Measurements from ENCODE around the gene DXO.

DXO gene

GRCh38 chr6:31961616-31962015 lies 10.3 kb downstream of the DXO start:
- DNase-seq (ENCODE audit: low spot score) = no peak
- no peak for TF ChIP-seq CTCF (IDR thresholded peaks at IDR 0.05; ENCODE audit: extremely low read depth, insufficient read depth, missing control alignments)
- in situ Hi-C loops (cut with MboI; ENCODE audit: low pct_unique_long_range_greater_than_20kb, low sequenced_read_pairs, unreplicated experiment) = no loop called here

GRCh38 chr6:31958741-31959739 lies 12.9 kb downstream of the DXO start, which contains the start of the genes NELFE and SKIC2:
Gene NELFE (minus strand): TSS chr6:31958971. CDS start chr6:31958446, 525 bp downstream.
Gene SKIC2 (plus strand): TSS chr6:31959175. CDS start chr6:31959193, 18 bp downstream.
- TF ChIP-seq CTCF (IDR thresholded peaks at IDR 0.05; ENCODE audit: extremely low read depth, insufficient read depth, missing control alignments) = no peak
- peak; percentile 100 for DNase-seq (ENCODE audit: low spot score)
- in situ Hi-C loops (cut with MboI; ENCODE audit: low pct_unique_long_range_greater_than_20kb, low sequenced_read_pairs, unreplicated experiment) = no loop called here

GRCh38 chr6:31958412-31958740 lies 13.6 kb downstream of the DXO start:
- in situ Hi-C loops (cut with MboI; ENCODE audit: low pct_unique_long_range_greater_than_20kb, low sequenced_read_pairs, unreplicated experiment) = no loop called here
- TF ChIP-seq CTCF (IDR thresholded peaks at IDR 0.05; ENCODE audit: extremely low read depth, insufficient read depth, missing control alignments) = no peak

GRCh38 chr6:31956796-31957195 lies 15.1 kb downstream of the DXO start:
- no peak for TF ChIP-seq CTCF (IDR thresholded peaks at IDR 0.05; ENCODE audit: extremely low read depth, insufficient read depth, missing control alignments)
- in situ Hi-C loops (cut with MboI; ENCODE audit: low pct_unique_long_range_greater_than_20kb, low sequenced_read_pairs, unreplicated experiment) = no loop called here
- no peak for DNase-seq (ENCODE audit: low spot score)

More at GRCh38 chr6:31958412-31958740, 13.6 kb downstream of the DXO start:
- DNase-seq (ENCODE audit: low spot score) = peak; percentile 36

GRCh38 chr6:31954511-31954910 lies 17.4 kb downstream of the DXO start:
- TF ChIP-seq CTCF (IDR thresholded peaks at IDR 0.05; ENCODE audit: extremely low read depth, insufficient read depth, missing control alignments) = no peak
- in situ Hi-C loops (cut with MboI; ENCODE audit: low pct_unique_long_range_greater_than_20kb, low sequenced_read_pairs, unreplicated experiment) = no loop called here
- DNase-seq (ENCODE audit: low spot score) = no peak

GRCh38 chr6:31952890-31953289 lies 19.0 kb downstream of the DXO start:
- no peak for DNase-seq (ENCODE audit: low spot score)
- in situ Hi-C loops (cut with MboI; ENCODE audit: low pct_unique_long_range_greater_than_20kb, low sequenced_read_pairs, unreplicated experiment) = no loop called here
- no peak for TF ChIP-seq CTCF (IDR thresholded peaks at IDR 0.05; ENCODE audit: extremely low read depth, insufficient read depth, missing control alignments)

All from GM13977 (cell line).